ENCODE data around the gene HES3.

HES3 gene

DNA sequence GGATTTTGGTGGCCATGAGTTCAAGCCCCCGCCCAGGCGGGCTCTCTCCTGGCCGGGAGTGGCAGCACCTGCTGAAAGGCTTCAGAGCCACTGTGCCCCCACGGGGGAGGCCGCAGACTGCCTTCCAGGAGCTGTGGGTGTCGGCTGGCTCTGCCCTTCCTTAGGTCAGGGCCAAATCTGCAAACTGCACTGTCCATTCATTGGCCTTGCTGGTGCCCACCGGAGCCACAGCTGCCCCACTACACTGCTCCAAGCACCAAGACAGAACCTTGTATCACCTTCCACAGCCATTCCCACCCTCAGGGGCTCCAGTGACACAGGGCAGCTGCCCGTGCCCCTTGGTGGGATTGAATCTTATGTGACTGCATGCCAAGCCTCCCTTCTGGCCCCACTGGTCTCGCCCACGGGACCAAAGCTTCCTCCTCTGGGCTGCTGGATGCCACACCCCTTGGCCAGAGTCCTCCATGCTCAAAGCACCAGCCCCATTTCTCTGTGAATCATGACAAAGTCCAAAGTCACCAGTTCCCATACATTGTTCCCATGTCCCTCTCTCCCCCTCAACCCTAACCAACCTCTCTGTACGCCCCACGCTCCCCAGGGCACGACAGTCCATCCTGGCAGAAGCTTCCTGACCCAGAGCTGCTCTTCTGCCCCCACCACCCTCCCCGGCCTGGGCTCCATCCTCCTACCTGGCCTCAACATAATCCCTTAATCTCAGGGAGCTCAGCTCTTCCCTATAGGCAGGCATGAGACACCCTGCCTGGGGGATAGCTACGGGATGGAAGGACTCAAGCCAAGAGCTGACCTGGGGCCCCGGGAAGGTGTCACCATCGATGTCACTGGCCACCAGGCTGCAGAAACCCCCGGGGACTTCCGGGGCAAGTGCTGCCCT lies 37.8 kb downstream of the HES3 start:
- H3K4me1 ChIP-seq (ENCODE audit: insufficient read depth, low read length), result peaks cover 6% of the 10 kb centered on the region; the same call in 1 of the 2 replicates
- no peaks in the 10 kb centered on the region; the same call in 1 of the 2 replicates for H3K36me3 ChIP-seq (ENCODE audit: insufficient read depth, low read length)
- H3K9ac ChIP-seq (ENCODE audit: low read depth, low read length), result no peak overlapping the region
- H3K9me3 ChIP-seq (ENCODE audit: control insufficient read depth, insufficient read depth, low read length), result no peaks in the 10 kb centered on the region

DNA sequence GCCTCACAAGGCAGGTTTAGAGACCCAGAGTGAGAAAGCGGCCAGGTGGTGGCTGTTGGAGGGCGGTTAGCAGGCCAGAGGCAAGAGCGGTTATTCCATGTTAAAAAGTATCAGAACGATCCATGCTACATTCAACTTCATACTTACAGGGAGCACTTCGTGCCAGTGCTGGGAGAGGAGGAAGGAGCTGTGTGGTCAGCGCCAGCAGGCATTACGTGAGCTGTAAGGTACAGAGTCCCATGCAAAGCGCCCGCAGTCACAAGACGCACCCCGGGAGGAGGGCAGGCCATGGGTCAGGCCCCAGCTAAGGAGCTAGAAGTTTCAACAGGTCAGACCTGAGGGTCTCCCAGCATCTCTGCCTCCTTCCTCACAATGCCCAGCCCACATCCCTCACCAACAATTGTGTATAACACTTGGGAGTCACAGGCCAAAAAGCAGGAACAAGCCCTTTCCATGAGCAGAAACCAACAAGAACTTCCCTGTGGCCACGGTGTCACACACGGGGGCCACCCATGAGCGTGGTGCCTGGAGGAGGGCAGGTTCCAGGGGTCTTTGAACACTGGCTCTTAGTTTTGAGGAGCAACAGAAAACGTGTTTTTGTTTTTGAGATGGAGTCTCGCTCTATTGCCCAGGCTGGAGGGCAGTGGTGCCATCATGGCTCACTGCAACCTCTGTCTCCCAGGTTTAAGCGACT lies 38.7 kb downstream of the HES3 start:
- H3K9me3 ChIP-seq (ENCODE audit: control insufficient read depth, insufficient read depth, low read length), result no peaks in the 10 kb centered on the region
- no peaks in the 10 kb centered on the region for H3K4me1 ChIP-seq (ENCODE audit: insufficient read depth, low read length)
- H3K9ac ChIP-seq (ENCODE audit: low read depth, low read length), result no peak overlapping the region
- H3K36me3 ChIP-seq (ENCODE audit: insufficient read depth, low read length), result no peaks in the 10 kb centered on the region; the same call in 1 of the 2 replicates

DNA sequence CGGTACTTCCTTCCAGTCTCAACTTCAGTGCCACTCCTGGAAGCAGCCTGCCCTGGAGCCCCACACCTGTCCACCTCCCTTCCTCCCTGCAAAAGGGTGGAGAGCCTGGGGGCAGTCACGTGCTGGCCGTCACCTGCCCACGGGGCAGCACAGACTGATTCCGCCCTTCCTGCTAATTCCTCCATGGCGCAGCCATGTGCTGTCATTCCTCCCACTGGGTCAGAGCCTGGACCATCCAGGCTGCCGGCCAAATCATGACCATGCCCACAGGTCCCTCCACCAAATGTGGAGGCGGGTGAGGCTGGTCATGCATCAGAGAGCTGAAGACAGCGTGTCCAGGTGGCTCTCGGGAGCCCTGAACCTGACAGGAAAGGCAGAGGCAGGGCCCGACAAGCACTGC lies 41.4 kb downstream of the HES3 start:
- no peak overlapping the region for H3K9ac ChIP-seq (ENCODE audit: low read depth, low read length)
- H3K4me1 ChIP-seq (ENCODE audit: insufficient read depth, low read length), result no peaks in the 10 kb centered on the region
- H3K9me3 ChIP-seq (ENCODE audit: control insufficient read depth, insufficient read depth, low read length), result no peaks in the 10 kb centered on the region
- no peaks in the 10 kb centered on the region; the same call in 1 of the 2 replicates for H3K36me3 ChIP-seq (ENCODE audit: insufficient read depth, low read length)

DNA sequence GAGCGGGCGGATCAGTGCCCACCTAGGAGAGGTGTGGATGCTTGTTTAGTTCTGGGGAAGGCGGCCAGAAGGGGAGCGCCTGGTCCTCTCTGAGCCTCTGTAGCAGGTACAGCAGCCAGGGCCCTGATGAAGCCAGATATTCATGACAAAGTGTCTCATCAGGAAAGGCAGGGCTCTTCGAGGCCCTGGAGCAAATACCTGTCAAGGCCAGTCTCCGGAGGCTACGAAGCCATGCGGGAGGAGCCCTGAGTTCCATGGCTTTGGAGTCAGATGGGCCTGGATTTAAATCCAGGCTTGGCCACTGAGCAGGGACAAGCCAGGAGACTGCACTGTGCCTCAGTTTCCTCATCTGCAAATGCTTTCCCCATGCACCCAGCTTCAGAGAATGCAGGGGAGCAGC lies 42.3 kb downstream of the HES3 start:
- no peaks in the 10 kb centered on the region for H3K9me3 ChIP-seq (ENCODE audit: control insufficient read depth, insufficient read depth, low read length)
- no peaks in the 10 kb centered on the region; the same call in 1 of the 2 replicates for H3K36me3 ChIP-seq (ENCODE audit: insufficient read depth, low read length)
- no peak overlapping the region for H3K9ac ChIP-seq (ENCODE audit: low read depth, low read length)
- H3K4me1 ChIP-seq (ENCODE audit: insufficient read depth, low read length), result no peaks in the 10 kb centered on the region

DNA sequence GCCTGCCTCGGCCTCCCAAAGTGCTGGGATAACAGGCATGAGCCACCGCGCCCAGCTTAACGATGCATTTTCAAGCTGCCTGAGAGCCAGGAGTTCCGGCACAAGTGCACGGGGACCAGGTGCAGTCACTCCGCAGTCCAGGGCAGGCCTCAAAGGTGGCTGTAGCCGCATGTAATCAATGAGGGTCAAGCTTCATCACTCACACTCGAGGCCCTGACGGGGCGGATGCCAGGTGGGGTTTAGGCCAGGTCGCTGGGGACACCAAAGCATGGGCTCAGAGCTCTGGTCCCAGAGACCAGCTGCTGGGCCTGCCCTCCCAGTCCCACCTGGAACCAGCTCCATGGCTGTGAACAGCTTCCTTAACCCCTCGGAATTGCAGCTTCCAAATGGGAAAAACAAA lies 43.0 kb downstream of the HES3 start:
- no peaks in the 10 kb centered on the region for H3K9me3 ChIP-seq (ENCODE audit: control insufficient read depth, insufficient read depth, low read length)
- H3K9ac ChIP-seq (ENCODE audit: low read depth, low read length), result no peak overlapping the region
- H3K4me1 ChIP-seq (ENCODE audit: insufficient read depth, low read length), result no peaks in the 10 kb centered on the region
- H3K36me3 ChIP-seq (ENCODE audit: insufficient read depth, low read length), result no peaks in the 10 kb centered on the region; the same call in 1 of the 2 replicates

DNA sequence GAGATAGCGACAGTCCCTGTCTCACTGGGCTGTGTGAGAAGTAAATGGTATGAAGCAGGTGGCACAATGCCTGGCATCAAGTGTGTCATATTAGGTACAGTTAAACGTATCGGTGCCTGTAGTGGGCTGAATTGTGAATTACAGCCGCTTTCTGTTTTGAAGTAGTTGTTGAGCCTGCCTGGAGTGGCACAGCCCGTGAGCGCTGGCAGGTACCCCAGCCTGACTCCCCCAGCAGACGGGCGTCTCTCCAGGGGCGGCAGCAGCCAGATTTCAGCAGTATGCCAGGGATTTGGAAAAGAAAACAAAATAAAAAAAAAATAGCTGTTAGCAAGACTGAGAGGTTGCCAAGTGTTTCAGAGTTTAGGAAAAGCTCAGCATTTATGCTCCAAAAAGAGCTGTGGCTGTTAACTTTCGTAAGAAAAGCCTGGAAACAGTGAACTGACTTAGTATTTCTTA lies 43.5 kb downstream of the HES3 start:
- H3K9ac ChIP-seq (ENCODE audit: low read depth, low read length), result no peak overlapping the region
- H3K9me3 ChIP-seq (ENCODE audit: control insufficient read depth, insufficient read depth, low read length), result no peaks in the 10 kb centered on the region
- no peaks in the 10 kb centered on the region; the same call in 1 of the 2 replicates for H3K36me3 ChIP-seq (ENCODE audit: insufficient read depth, low read length)
- H3K4me1 ChIP-seq (ENCODE audit: insufficient read depth, low read length), result no peaks in the 10 kb centered on the region

DNA sequence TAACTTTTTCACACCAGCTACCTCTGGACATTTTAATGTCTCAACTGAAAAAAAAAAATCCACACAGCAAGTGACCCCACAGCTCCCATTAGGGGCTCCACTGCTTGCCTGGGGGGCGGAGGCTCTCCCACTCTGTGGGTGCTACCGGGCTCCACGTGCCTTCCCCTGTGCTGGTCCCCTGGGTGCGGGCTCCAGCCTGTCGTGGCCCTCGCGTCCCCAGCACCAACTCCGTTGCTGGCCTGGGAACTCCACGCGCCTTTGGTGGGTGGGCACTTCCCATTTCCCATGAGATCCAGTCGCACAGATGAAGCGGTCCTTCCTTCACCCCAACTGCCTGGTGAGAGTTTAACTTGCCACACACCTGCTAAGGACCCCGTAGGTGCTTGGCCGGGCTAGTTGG lies 44.0 kb downstream of the HES3 start:
- no peak overlapping the region for H3K9ac ChIP-seq (ENCODE audit: low read depth, low read length)
- H3K9me3 ChIP-seq (ENCODE audit: control insufficient read depth, insufficient read depth, low read length), result no peaks in the 10 kb centered on the region
- H3K4me1 ChIP-seq (ENCODE audit: insufficient read depth, low read length), result no peaks in the 10 kb centered on the region
- no peaks in the 10 kb centered on the region; the same call in 1 of the 2 replicates for H3K36me3 ChIP-seq (ENCODE audit: insufficient read depth, low read length)

DNA sequence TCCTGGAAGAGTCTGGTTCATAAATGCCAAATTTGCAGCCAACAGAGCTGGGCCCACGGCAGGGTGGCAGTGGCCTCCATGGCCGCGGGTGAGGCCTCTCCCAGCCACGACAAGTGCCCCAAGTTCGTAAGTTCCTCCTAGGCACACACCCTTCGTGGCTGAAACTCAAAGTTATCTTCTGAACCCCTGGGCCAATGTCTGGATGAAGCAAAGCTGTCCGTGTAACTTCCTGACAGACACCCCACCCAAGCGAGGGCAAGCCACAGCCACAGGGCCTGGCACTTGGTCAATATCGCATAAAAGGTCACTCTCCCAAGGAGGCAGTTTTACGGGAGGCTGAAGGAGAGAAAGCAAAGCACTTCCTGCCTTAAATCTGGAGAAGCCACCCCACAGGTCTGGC lies 44.7 kb downstream of the HES3 start:
- H3K36me3 ChIP-seq (ENCODE audit: insufficient read depth, low read length), result peaks cover 5% of the 10 kb centered on the region; the same call in 1 of the 2 replicates
- H3K9me3 ChIP-seq (ENCODE audit: control insufficient read depth, insufficient read depth, low read length), result no peaks in the 10 kb centered on the region
- no peaks in the 10 kb centered on the region for H3K4me1 ChIP-seq (ENCODE audit: insufficient read depth, low read length)
- no peak overlapping the region for H3K9ac ChIP-seq (ENCODE audit: low read depth, low read length)

DNA sequence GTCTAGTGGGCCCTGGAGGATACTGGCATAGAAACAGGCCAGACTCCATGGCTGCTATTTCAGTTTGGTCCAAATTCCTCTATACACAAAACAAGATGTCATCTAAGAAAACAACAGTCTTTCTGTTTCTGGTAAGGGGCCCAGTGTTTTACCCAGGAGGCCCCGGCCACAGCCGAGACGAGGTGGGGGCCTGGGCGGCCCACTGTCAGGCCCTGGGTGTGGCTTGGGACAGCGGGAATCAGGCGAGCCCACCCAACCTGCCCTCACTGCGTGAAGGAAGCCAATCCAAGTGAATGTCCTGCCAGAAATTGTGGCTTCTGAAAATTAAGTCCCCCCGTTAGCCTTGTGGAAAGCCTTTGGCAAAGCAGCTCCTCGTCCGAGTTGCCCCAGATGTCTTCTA lies 48.1 kb downstream of the HES3 start:
- H3K36me3 ChIP-seq (ENCODE audit: insufficient read depth, low read length), result peaks cover 9% of the 10 kb centered on the region
- H3K9me3 ChIP-seq (ENCODE audit: control insufficient read depth, insufficient read depth, low read length), result no peaks in the 10 kb centered on the region
- H3K4me1 ChIP-seq (ENCODE audit: insufficient read depth, low read length), result no peaks in the 10 kb centered on the region
- no peak overlapping the region for H3K9ac ChIP-seq (ENCODE audit: low read depth, low read length)

DNA sequence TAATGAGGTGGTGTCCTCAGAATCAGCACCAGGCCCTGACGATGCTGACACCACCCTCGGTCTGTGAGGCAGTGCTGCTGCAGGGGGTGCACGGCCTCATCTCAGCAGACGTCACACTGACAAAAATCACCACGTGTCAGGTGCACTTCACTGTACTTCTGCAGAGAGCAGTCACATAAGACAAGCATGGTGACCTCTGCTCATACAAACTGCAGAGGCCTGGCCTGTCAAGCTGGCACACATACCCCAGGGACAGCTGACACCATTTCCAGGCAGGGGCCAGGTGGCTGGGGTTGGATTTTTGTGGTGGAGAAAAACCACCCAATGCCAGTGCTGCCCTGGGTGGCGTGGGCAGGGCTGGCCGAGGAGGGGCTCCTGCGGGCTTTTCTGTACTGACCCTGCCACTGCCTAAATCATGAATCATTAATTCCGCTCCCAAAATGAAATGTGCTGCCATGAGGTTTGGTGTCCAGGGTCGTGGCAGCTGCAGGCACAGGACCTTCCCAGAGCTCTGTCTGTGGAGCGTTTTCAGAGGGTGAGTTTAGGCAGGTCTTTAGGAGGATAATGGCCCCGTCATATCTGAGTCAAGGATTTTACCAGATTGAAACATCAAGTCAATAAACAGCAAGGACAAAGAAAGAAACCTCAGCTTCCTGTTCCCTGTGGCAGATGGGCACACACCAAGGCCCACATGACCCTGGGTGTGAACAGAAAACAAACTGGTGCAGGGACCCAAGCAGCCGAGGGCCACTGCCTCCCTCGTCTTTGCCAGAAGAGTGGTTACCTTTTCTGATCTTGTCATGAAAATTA lies 50.3 kb downstream of the HES3 start:
- Histone ChIP-seq H3K9me3 (ENCODE audit: control insufficient read depth, insufficient read depth, low read length) (no peaks in the 10 kb centered on the region), H3K36me3 (ENCODE audit: insufficient read depth, low read length) (peaks cover 9% of the 10 kb centered on the region), H3K9ac (ENCODE audit: low read depth, low read length) (no peak overlapping the region)

DNA sequence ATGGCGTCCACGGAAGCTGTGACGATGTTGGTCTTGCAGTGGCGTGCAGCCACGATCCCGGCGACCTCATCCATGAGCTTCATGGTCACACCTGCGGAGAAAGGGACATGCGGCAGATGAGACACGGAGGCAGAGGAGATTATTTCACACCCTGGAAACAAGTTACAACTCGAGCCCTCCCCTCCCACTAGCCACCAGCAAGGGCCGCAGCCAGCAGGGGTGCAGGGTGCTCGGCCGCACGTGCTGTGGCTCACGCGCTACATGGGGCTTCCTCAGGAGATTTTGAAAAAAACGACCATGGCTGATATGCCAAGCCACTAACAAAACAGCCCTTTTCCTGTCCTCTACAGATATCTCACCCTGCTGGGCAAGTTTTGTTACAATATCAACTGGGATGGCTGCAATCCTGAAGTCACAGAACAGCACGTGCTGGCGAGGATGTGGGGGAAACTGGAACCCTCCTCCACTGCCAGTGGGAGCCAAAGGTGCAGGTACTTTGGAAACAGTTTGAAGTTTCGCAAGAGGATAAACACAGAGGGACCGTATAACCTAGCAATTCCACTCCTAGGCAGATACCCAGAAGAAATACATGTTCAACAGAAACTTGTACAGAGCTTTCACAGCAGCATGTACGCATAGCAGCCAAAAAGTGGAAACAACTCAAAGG lies 51.0 kb downstream of the HES3 start:
- Histone ChIP-seq H3K36me3 (ENCODE audit: insufficient read depth, low read length) (peaks cover 9% of the 10 kb centered on the region), H3K9ac (ENCODE audit: low read depth, low read length) (no peak overlapping the region), H3K9me3 (ENCODE audit: control insufficient read depth, insufficient read depth, low read length) (no peaks in the 10 kb centered on the region), H3K4me1 (ENCODE audit: insufficient read depth, low read length) (no peaks in the 10 kb centered on the region)

More for the DNA sequence above, 50.3 kb downstream of the HES3 start:
- H3K4me1 ChIP-seq (ENCODE audit: insufficient read depth, low read length), result no peaks in the 10 kb centered on the region

All from ES-I3 (cell line).